Breast epithelium (tissue), 4 donors: ENCODE data around the gene SSTR5. TPM values are rescaled to one million over a fixed set of nuclear protein-coding genes. Genes with fewer than 3 reads are reported as not detected.

Experiments
- DNase-seq, 2 donors: peaks; one replicate each; pipeline ENCODE4 v3.0.0-alpha.2; 2019; ENCODE audit warnings: low spot score in 2 of 2
- H3K27ac ChIP-seq, 2 donors: fragments of 200-600 bp; sonication (generic) in 1 of 2; one replicate each; pipeline ENCODE4 v1.5.1; 2016 to 2019; ENCODE audit warnings: mild to moderate bottlenecking in 1 of 2
- H3K27me3 ChIP-seq, 2 donors: fragments of 200-600 bp; sonication (generic) in 1 of 2; one replicate each; pipeline versions ENCODE4 v1.5.1 to v1.6.0; 2017 to 2019; ENCODE audit warnings: control low read depth in 1 of 2, mild to moderate bottlenecking in 1 of 2
- H3K36me3 ChIP-seq: fragments of 200-600 bp; one replicate; pipeline ENCODE4 v1.5.1; 2019
- H3K4me1 ChIP-seq, 2 donors: fragments of 200-600 bp; sonication (generic); one replicate each; pipeline ENCODE4 v1.5.1; 2016 to 2019; ENCODE audit warnings: control low read depth in 1 of 2
- H3K4me3 ChIP-seq, 3 donors: fragments of 200-600 bp; sonication (generic); 1 replicate in 2 of 3; 2 replicates in 1 of 3; pipeline ENCODE4 v1.5.1; 2016 to 2019; ENCODE audit warnings: mild to moderate bottlenecking in 3 of 3, moderate library complexity in 2 of 3
- H3K9me3 ChIP-seq, 2 donors: fragments of 200-600 bp; sonication (generic) in 1 of 2; one replicate each; pipeline ENCODE4 v1.5.1; 2016 to 2019; ENCODE audit warnings: control low read depth in 1 of 2
- CTCF ChIP-seq, 3 donors: fragments of 450-650 bp; IDR thresholded peaks; one replicate each; pipeline ENCODE4 v1.5.1; 2016 to 2017; ENCODE audit warnings: antibody characterized with exemption in 3 of 3, mild to moderate bottlenecking in 3 of 3, moderate library complexity in 3 of 3
- POLR2A ChIP-seq: fragments of 450-650 bp; IDR thresholded peaks from one replicate; pipeline ENCODE4 v1.6.1; 2016; ENCODE audit warnings: antibody characterized with exemption, mild to moderate bottlenecking, moderate library complexity
- POLR2AphosphoS5 ChIP-seq, 3 donors: sonication (generic); formaldehyde crosslinking; IDR thresholded peaks; one replicate each; pipeline ENCODE4 v1.6.1; 2017; ENCODE audit warnings: antibody characterized with exemption in 3 of 3
- intact Hi-C: fragments of 100-400 bp; cut with DNase I; formaldehyde crosslinking; loops from one replicate; pipeline ENCODE4 v1.15.1; 2023; ENCODE audit warnings: low total_unique reads
- total RNA-seq, 3 donors: library from RNA; depleted of rRNA; stranded (reverse); fragments of >200 nt; gene quantifications; one replicate each; pipeline ENCODE4 v1.1.0, GENCODE V29; 2016

Gene SSTR5
- total RNA-seq, 3 donors from 2014 or later: not detected

DNA sequence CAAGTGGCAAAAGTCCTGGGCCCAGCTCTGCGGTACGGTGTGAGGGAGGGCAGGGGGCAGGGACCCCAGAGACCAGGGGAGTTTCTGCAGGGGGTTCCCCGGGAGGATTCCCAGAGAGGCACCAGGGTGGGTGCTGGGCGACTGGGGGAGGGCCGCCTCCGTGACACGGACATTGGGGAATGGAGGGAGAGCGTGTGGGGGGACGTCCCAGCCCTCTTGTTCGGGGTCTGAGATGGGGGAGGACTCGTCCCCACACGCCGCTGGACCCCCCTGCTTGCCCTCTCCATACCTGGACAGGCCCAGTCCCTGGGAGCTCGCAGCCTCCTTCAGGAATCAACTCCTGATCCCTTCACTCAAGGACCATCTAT is 49.8 kb downstream of the SSTR5 start:
- Histone ChIP-seq H3K9me3 (no peaks in the 10 kb centered on the region), H3K4me3 (no peak overlapping the region), H3K4me1 (no peaks in the 10 kb centered on the region), H3K27me3 (peaks cover 0 to 99% of the 10 kb centered on the region in 2 donors), H3K27ac (no peak overlapping the region), H3K36me3 (no peaks in the 10 kb centered on the region)
- no peak for DNase-seq
- TF ChIP-seq POLR2AphosphoS5 (IDR thresholded peaks at IDR 0.05) (no peak), CTCF (IDR thresholded peaks at IDR 0.05) (no peak), POLR2A (no peak)
- intact Hi-C loops: no loop called here

GRCh38 chr16:1123525-1124230 is 51.1 kb downstream of the SSTR5 start:
- Histone ChIP-seq H3K27me3 (peaks cover 0 to 99% of the 10 kb centered on the region in 2 donors), H3K27ac (no peak overlapping the region), H3K36me3 (no peaks in the 10 kb centered on the region), H3K4me1 (no peaks in the 10 kb centered on the region), H3K9me3 (no peaks in the 10 kb centered on the region), H3K4me3 (no peak overlapping the region)
- intact Hi-C loops: no loop called here
- DNase-seq: no peak
- TF ChIP-seq CTCF (IDR thresholded peaks at IDR 0.05): no peak
- TF ChIP-seq POLR2AphosphoS5 (IDR thresholded peaks at IDR 0.05): no peak
- no peak for TF ChIP-seq POLR2A

GRCh38 chr16:1124291-1124690 is 51.7 kb downstream of the SSTR5 start:
- no peak for DNase-seq
- TF ChIP-seq CTCF (IDR thresholded peaks at IDR 0.05) (no peak), POLR2AphosphoS5 (IDR thresholded peaks at IDR 0.05) (no peak), POLR2A (no peak)
- H3K27me3 ChIP-seq: peaks cover 0 to 94% of the 10 kb centered on the region in 2 donors
- no peak overlapping the region for H3K27ac ChIP-seq
- H3K36me3 ChIP-seq: no peaks in the 10 kb centered on the region
- no peaks in the 10 kb centered on the region for H3K4me1 ChIP-seq
- no peak overlapping the region for H3K4me3 ChIP-seq
- intact Hi-C loops: no loop called here
- H3K9me3 ChIP-seq: no peaks in the 10 kb centered on the region

- Histone ChIP-seq H3K4me1 (no peaks in the 10 kb centered on the region), H3K9me3 (no peaks in the 10 kb centered on the region), H3K36me3 (no peaks in the 10 kb centered on the region), H3K27ac (no peak overlapping the region), H3K4me3 (no peak overlapping the region), H3K27me3 (peaks cover 0 to 90% of the 10 kb centered on the region in 2 donors)
- TF ChIP-seq POLR2A: no peak
- TF ChIP-seq CTCF (IDR thresholded peaks at IDR 0.05): no peak
- TF ChIP-seq POLR2AphosphoS5 (IDR thresholded peaks at IDR 0.05): no peak
- intact Hi-C loops: no loop called here
- no peak for DNase-seq
Measured at GRCh38 chr16:1124795-1125194, 52.2 kb downstream of the SSTR5 start.

- H3K27me3 ChIP-seq: peaks cover 0 to 90% of the 10 kb centered on the region in 2 donors
- TF ChIP-seq POLR2AphosphoS5 (IDR thresholded peaks at IDR 0.05): no peak
- TF ChIP-seq CTCF (IDR thresholded peaks at IDR 0.05): no peak
- no peak for TF ChIP-seq POLR2A
Measured at GRCh38 chr16:1125471-1125870, 52.9 kb downstream of the SSTR5 start.

More at GRCh38 chr16:1125471-1125870, 52.9 kb downstream of the SSTR5 start:
- H3K4me1 ChIP-seq: no peaks in the 10 kb centered on the region
- DNase-seq: no peak
- H3K36me3 ChIP-seq: no peaks in the 10 kb centered on the region
- H3K4me3 ChIP-seq: no peak overlapping the region
- intact Hi-C loops: no loop called here
- no peaks in the 10 kb centered on the region for H3K9me3 ChIP-seq
- H3K27ac ChIP-seq: no peak overlapping the region
